ENCODE measurements around the gene PDCD7.
A peak's percentile ranks its signal among the peaks of the same experiment; 100 is the strongest.
"Not testable (repeated sequence)": the region's sequence is repeated elsewhere in the genome, so short reads cannot be mapped to it uniquely, and the experiment has no call there.

PDCD7 gene

GRCh38 chr15:65096481-65097385 lies 36.9 kb downstream of the PDCD7 start:
- Histone ChIP-seq H3K9me3 (ENCODE audit: severe bottlenecking) (no peaks in the 10 kb centered on the region), H3K4me1 (ENCODE audit: insufficient read depth, poor library complexity, severe bottlenecking) (no peaks in the 10 kb centered on the region)
- ATAC-seq (ENCODE audit: low read depth) = no peak

GRCh38 chr15:65095747-65096104 lies 37.9 kb downstream of the PDCD7 start:
- ATAC-seq (ENCODE audit: low read depth) = no peak
- Histone ChIP-seq H3K36me3 (ENCODE audit: low read depth) (peaks cover 16% of the 10 kb centered on the region), H3K27ac (ENCODE audit: poor library complexity, severe bottlenecking) (no peak overlapping the region), H3K9me3 (ENCODE audit: severe bottlenecking) (no peaks in the 10 kb centered on the region), H3K27me3 (ENCODE audit: insufficient read depth, poor library complexity, severe bottlenecking) (no peaks in the 10 kb centered on the region), H3K4me1 (ENCODE audit: insufficient read depth, poor library complexity, severe bottlenecking) (no peaks in the 10 kb centered on the region), H3K4me3 (ENCODE audit: severe bottlenecking) (no peak overlapping the region)
- TF ChIP-seq CTCF (IDR thresholded peaks at IDR 0.05; ENCODE audit: poor library complexity, severe bottlenecking) = no peak
- DNase-seq (ENCODE audit: low spot score) = peak; percentile 32

More at GRCh38 chr15:65096481-65097385, 36.9 kb downstream of the PDCD7 start:
- no peak overlapping the region for H3K27ac ChIP-seq (ENCODE audit: poor library complexity, severe bottlenecking)
- TF ChIP-seq CTCF (IDR thresholded peaks at IDR 0.05; ENCODE audit: poor library complexity, severe bottlenecking) = no peak
- no peak overlapping the region for H3K4me3 ChIP-seq (ENCODE audit: severe bottlenecking)
- peaks cover 22% of the 10 kb centered on the region for H3K36me3 ChIP-seq (ENCODE audit: low read depth)
- peak; percentile 53 for DNase-seq (ENCODE audit: low spot score)
- H3K27me3 ChIP-seq (ENCODE audit: insufficient read depth, poor library complexity, severe bottlenecking) = no peaks in the 10 kb centered on the region

GRCh38 chr15:65095011-65095746 lies 38.4 kb downstream of the PDCD7 start:
- no peak overlapping the region for H3K4me3 ChIP-seq (ENCODE audit: severe bottlenecking)
- H3K4me1 ChIP-seq (ENCODE audit: insufficient read depth, poor library complexity, severe bottlenecking) = no peaks in the 10 kb centered on the region
- no peak overlapping the region for H3K27ac ChIP-seq (ENCODE audit: poor library complexity, severe bottlenecking)
- no peaks in the 10 kb centered on the region for H3K9me3 ChIP-seq (ENCODE audit: severe bottlenecking)
- no peak for TF ChIP-seq CTCF (IDR thresholded peaks at IDR 0.05; ENCODE audit: poor library complexity, severe bottlenecking)
- DNase-seq (ENCODE audit: low spot score) (peak; percentile 62), ATAC-seq (ENCODE audit: low read depth) (peak; percentile 6; the same call in 1 of the 3 replicates)
- no peaks in the 10 kb centered on the region for H3K27me3 ChIP-seq (ENCODE audit: insufficient read depth, poor library complexity, severe bottlenecking)
- H3K36me3 ChIP-seq (ENCODE audit: low read depth) = peaks cover 16% of the 10 kb centered on the region

- Histone ChIP-seq H3K4me3 (ENCODE audit: severe bottlenecking) (no peak overlapping the region), H3K36me3 (ENCODE audit: low read depth) (peaks cover 12% of the 10 kb centered on the region), H3K27ac (ENCODE audit: poor library complexity, severe bottlenecking) (no peak overlapping the region), H3K4me1 (ENCODE audit: insufficient read depth, poor library complexity, severe bottlenecking) (no peaks in the 10 kb centered on the region), H3K9me3 (ENCODE audit: severe bottlenecking) (no peaks in the 10 kb centered on the region), H3K27me3 (ENCODE audit: insufficient read depth, poor library complexity, severe bottlenecking) (no peaks in the 10 kb centered on the region)
- DNase-seq (ENCODE audit: low spot score) = peak; percentile 62
- no peak for TF ChIP-seq CTCF (IDR thresholded peaks at IDR 0.05; ENCODE audit: poor library complexity, severe bottlenecking)
- ATAC-seq (ENCODE audit: low read depth) = 0 out of 3 replicates have a peak, but pooled peaks have one; percentile 27
These were observed 39.2 kb downstream of the PDCD7 start for GRCh38 chr15:65094294-65094995.

- DNase-seq (ENCODE audit: low spot score); H3K27me3 ChIP-seq (ENCODE audit: insufficient read depth, poor library complexity, severe bottlenecking); ATAC-seq (ENCODE audit: low read depth); H3K9me3 ChIP-seq (ENCODE audit: severe bottlenecking); H3K27ac ChIP-seq (ENCODE audit: poor library complexity, severe bottlenecking); H3K4me3 ChIP-seq (ENCODE audit: severe bottlenecking); H3K36me3 ChIP-seq (ENCODE audit: low read depth); H3K4me1 ChIP-seq (ENCODE audit: insufficient read depth, poor library complexity, severe bottlenecking): not testable (repeated sequence)
These were observed 39.8 kb downstream of the PDCD7 start for GRCh38 chr15:65093793-65094170.

Data from RWPE2 (cell line).